Trophoblast cell (in vitro differentiated cells and primary cell): ENCODE measurements around the gene GALNT13.

Experiments used
- DNase-seq, 2 donors: peaks; one replicate each; pipeline ENCODE4 v3.0.0-alpha.2; 2016
- H2AFZ ChIP-seq: 2 replicates; pipeline ENCODE4 v1.6.1; 2013; ENCODE audit warnings: low read length, moderate library complexity, mild to moderate bottlenecking; ENCODE audit not compliant: insufficient read depth, poor library complexity
- H2AK5ac ChIP-seq: 2 replicates; pipeline ENCODE4 v1.6.1; 2013; ENCODE audit warnings: mild to moderate bottlenecking, low read length
- H2BK120ac ChIP-seq: 2 replicates; pipeline ENCODE4 v1.6.1; 2013; ENCODE audit warnings: low read length, mild to moderate bottlenecking, moderate library complexity; ENCODE audit not compliant: insufficient read depth, poor library complexity
- H2BK12ac ChIP-seq: 2 replicates; pipeline ENCODE4 v1.6.1; 2013; ENCODE audit warnings: mild to moderate bottlenecking, low read length, moderate library complexity
- H2BK5ac ChIP-seq: 2 replicates; pipeline ENCODE4 v1.6.1; 2013; ENCODE audit warnings: low read length, low read depth, moderate library complexity, mild to moderate bottlenecking; ENCODE audit not compliant: poor library complexity
- H3K14ac ChIP-seq: 2 replicates; pipeline ENCODE4 v1.6.1; 2013; ENCODE audit warnings: mild to moderate bottlenecking, low read length
- H3K18ac ChIP-seq: 2 replicates; pipeline ENCODE4 v1.6.1; 2013; ENCODE audit warnings: mild to moderate bottlenecking, low read length
- H3K23ac ChIP-seq: 2 replicates; pipeline ENCODE4 v1.6.1; 2013; ENCODE audit warnings: low read length
- H3K27ac ChIP-seq: 2 replicates; pipeline ENCODE4 v1.5.1; 2013; ENCODE audit warnings: low read depth, mild to moderate bottlenecking, inconsistent platforms, low read length, moderate library complexity
- H3K27me3 ChIP-seq: 2 replicates; pipeline ENCODE4 v1.6.1; 2013; ENCODE audit warnings: inconsistent platforms, mild to moderate bottlenecking, low read length, moderate library complexity; ENCODE audit not compliant: insufficient read depth
- H3K36me3 ChIP-seq, 2 experiments: 1 replicate in 1 of 2; 2 replicates in 1 of 2; pipeline ENCODE4 v1.6.1; 2013; ENCODE audit warnings: low read length in 2 of 2, mild to moderate bottlenecking in 2 of 2, moderate library complexity in 1 of 2; ENCODE audit not compliant: insufficient read depth in 2 of 2, control insufficient read depth in 1 of 2
- H3K4ac ChIP-seq: 2 replicates; pipeline ENCODE4 v1.6.1; 2013; ENCODE audit warnings: low read depth, mild to moderate bottlenecking, low read length, moderate library complexity
- H3K4me1 ChIP-seq, 2 experiments: 1 replicate in 1 of 2; 2 replicates in 1 of 2; pipeline ENCODE4 v1.6.1; 2013; ENCODE audit warnings: low read length in 2 of 2, mild to moderate bottlenecking in 2 of 2, moderate library complexity in 1 of 2; ENCODE audit not compliant: insufficient read depth in 2 of 2, control insufficient read depth in 1 of 2
- H3K4me2 ChIP-seq: 2 replicates; pipeline ENCODE4 v1.6.1; 2013; ENCODE audit warnings: inconsistent platforms, mild to moderate bottlenecking, low read length, moderate library complexity
- H3K4me3 ChIP-seq: 2 replicates; pipeline ENCODE4 v1.5.1; 2013; ENCODE audit warnings: mild to moderate bottlenecking, low read depth, low read length, inconsistent platforms
- H3K79me1 ChIP-seq: one replicate; pipeline ENCODE4 v1.6.1; 2013; ENCODE audit warnings: low read length
- H3K79me2 ChIP-seq: 2 replicates; pipeline ENCODE4 v1.6.1; 2013; ENCODE audit warnings: low read length, mild to moderate bottlenecking; ENCODE audit not compliant: control insufficient read depth, insufficient read depth, poor library complexity
- H3K9ac ChIP-seq: 2 replicates; pipeline ENCODE4 v1.6.1; 2013; ENCODE audit warnings: mild to moderate bottlenecking, low read length
- H3K9me3 ChIP-seq: 2 replicates; pipeline ENCODE4 v1.6.1; 2013; ENCODE audit warnings: low read depth, mild to moderate bottlenecking, control low read depth, inconsistent platforms, low read length; ENCODE audit not compliant: insufficient read depth
- H4K12ac ChIP-seq: 2 replicates; pipeline ENCODE4 v1.6.1; 2013; ENCODE audit warnings: low read depth, mild to moderate bottlenecking, low read length, moderate library complexity
- H4K8ac ChIP-seq: 2 replicates; pipeline ENCODE4 v1.6.1; 2013; ENCODE audit warnings: low read depth, mild to moderate bottlenecking, low read length, moderate library complexity
- H4K91ac ChIP-seq: one replicate; pipeline ENCODE4 v1.6.1; 2013; ENCODE audit warnings: low read depth, mild to moderate bottlenecking, low read length, moderate library complexity
- WGBS: extraction: QIAGEN DNeasy Blood & Tissue Kit; methylation state at CpG from one replicate; pipeline ENCODE4 v1.1.7; 2013; ENCODE audit warnings: missing lambda C conversion rate; ENCODE audit not compliant: insufficient read length, insufficient coverage; ENCODE audit errors: extremely low coverage; 5-methylcytosine and 5-hydroxymethylcytosine counted together

Gene GALNT13

DNA sequence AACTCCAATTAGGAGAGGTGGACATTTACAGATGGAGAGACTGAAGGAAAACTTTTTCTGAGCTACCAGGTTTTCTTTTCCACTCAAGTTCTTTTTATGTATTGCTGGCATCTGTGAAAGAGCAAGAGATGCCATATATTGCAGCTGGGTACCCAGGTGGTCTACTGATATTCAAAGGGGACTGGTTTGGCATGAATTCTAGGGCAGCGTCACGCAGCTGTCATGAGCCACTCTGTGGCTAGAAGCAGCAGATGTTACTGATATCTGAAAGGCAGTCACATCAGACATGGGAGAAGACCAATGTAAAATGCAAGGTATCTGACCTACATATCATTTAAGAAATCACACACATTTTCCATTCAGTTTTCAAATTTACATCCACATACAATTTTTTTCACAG is 408.8 kb downstream of the GALNT13 start:
- WGBS, result no CpG with 5 or more reads among the region's 2 CpGs
- Histone ChIP-seq H3K36me3 (no peaks in the 10 kb centered on the region), H3K4ac (no peak overlapping the region), H4K8ac (no peak overlapping the region), H3K18ac (no peak overlapping the region), H2BK120ac (no peak overlapping the region), H3K9me3 (peaks cover 2% of the 10 kb centered on the region), H3K23ac (no peak overlapping the region), H3K4me2 (no peak overlapping the region), H2AK5ac (no peak overlapping the region), H3K14ac (no peak overlapping the region), H2AFZ (no peak overlapping the region), H3K27me3 (no peaks in the 10 kb centered on the region), H4K91ac (no peak overlapping the region), H3K4me1 (no peaks in the 10 kb centered on the region), H3K79me1 (no peaks in the 10 kb centered on the region), H2BK5ac (no peak overlapping the region), H2BK12ac (no peak overlapping the region), H3K27ac (no peak overlapping the region), H4K12ac (no peak overlapping the region), H3K4me3 (no peak overlapping the region), H3K9ac (no peak overlapping the region), H3K79me2 (no peaks in the 10 kb centered on the region)
- no peak for DNase-seq

DNA sequence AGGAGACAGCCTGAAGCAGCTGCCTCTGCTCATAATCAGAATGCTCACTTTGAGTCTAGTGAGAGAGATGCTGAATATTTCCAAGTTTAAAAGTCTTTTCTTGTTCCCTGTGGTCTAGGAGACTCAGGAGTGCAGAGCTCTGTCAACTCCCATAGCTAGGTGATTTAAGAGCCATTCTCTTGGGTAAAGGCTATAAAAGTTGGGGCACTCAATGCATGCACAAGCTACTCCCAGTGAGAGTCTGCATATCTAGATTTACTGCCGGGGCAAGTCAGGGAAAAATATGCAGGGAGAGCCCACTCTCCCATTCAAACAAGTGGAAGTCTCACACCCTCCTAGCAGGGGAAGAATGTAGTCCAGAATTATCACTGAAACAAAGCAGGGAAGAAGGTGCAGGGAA is 418.1 kb downstream of the GALNT13 start:
- Histone ChIP-seq H3K4me1 (no peaks in the 10 kb centered on the region), H3K18ac (no peak overlapping the region), H4K12ac (no peak overlapping the region), H3K9ac (no peak overlapping the region), H3K9me3 (peaks cover 6% of the 10 kb centered on the region), H3K27me3 (no peaks in the 10 kb centered on the region), H3K14ac (no peak overlapping the region), H3K36me3 (no peaks in the 10 kb centered on the region), H2AK5ac (no peak overlapping the region), H3K79me2 (no peaks in the 10 kb centered on the region), H3K4me3 (no peak overlapping the region), H2BK120ac (no peak overlapping the region), H3K79me1 (no peaks in the 10 kb centered on the region), H4K8ac (no peak overlapping the region), H2BK5ac (no peak overlapping the region), H3K4ac (no peak overlapping the region), H2BK12ac (no peak overlapping the region), H4K91ac (no peak overlapping the region), H3K4me2 (no peak overlapping the region), H3K23ac (no peak overlapping the region), H3K27ac (no peak overlapping the region), H2AFZ (no peak overlapping the region)
- no CpG with 5 or more reads among the region's 1 CpG for WGBS
- no peak for DNase-seq

GRCh38 chr2:154291511-154291910 is 419.8 kb downstream of the GALNT13 start:
- Histone ChIP-seq H3K9me3 (peaks cover 6% of the 10 kb centered on the region), H4K91ac (no peak overlapping the region), H3K23ac (no peak overlapping the region), H3K4me3 (no peak overlapping the region), H2BK120ac (no peak overlapping the region), H2AK5ac (no peak overlapping the region), H3K79me2 (no peaks in the 10 kb centered on the region), H3K14ac (no peak overlapping the region), H3K4me1 (no peaks in the 10 kb centered on the region), H4K8ac (no peak overlapping the region), H3K18ac (no peak overlapping the region), H3K4ac (no peak overlapping the region), H2BK5ac (no peak overlapping the region), H3K27ac (no peak overlapping the region), H3K36me3 (no peaks in the 10 kb centered on the region), H3K79me1 (no peaks in the 10 kb centered on the region), H3K27me3 (no peaks in the 10 kb centered on the region), H2AFZ (no peak overlapping the region), H2BK12ac (no peak overlapping the region), H3K9ac (no peak overlapping the region), H4K12ac (no peak overlapping the region), H3K4me2 (no peak overlapping the region)
- no CpG with 5 or more reads among the region's 20 CpGs for WGBS
- no peak for DNase-seq

- no peak overlapping the region for H3K9ac ChIP-seq
- no peaks in the 10 kb centered on the region for H3K4me1 ChIP-seq
- no peak overlapping the region for H4K8ac ChIP-seq
- H3K4ac ChIP-seq, result no peak overlapping the region
- H3K4me3 ChIP-seq, result no peak overlapping the region
- no peak overlapping the region for H3K4me2 ChIP-seq
- H4K91ac ChIP-seq, result no peak overlapping the region
- H2AFZ ChIP-seq, result no peak overlapping the region
- H3K23ac ChIP-seq, result no peak overlapping the region
- H3K27me3 ChIP-seq, result no peaks in the 10 kb centered on the region
- no peak overlapping the region for H2AK5ac ChIP-seq
- H3K18ac ChIP-seq, result no peak overlapping the region
- H3K14ac ChIP-seq, result no peak overlapping the region
- no peak for DNase-seq
- no peak overlapping the region for H4K12ac ChIP-seq
- no peaks in the 10 kb centered on the region for H3K79me2 ChIP-seq
- no CpG with 5 or more reads among the region's 3 CpGs for WGBS
- H3K36me3 ChIP-seq, result no peaks in the 10 kb centered on the region
- no peak overlapping the region for H2BK120ac ChIP-seq
- H2BK12ac ChIP-seq, result no peak overlapping the region
- peaks cover 6% of the 10 kb centered on the region for H3K9me3 ChIP-seq
- H3K79me1 ChIP-seq, result no peaks in the 10 kb centered on the region
- no peak overlapping the region for H2BK5ac ChIP-seq
- no peak overlapping the region for H3K27ac ChIP-seq
These were observed 420.2 kb downstream of the GALNT13 start for GRCh38 chr2:154291927-154292326.
